Measurements from ENCODE around the gene BRPF1.

DNA sequence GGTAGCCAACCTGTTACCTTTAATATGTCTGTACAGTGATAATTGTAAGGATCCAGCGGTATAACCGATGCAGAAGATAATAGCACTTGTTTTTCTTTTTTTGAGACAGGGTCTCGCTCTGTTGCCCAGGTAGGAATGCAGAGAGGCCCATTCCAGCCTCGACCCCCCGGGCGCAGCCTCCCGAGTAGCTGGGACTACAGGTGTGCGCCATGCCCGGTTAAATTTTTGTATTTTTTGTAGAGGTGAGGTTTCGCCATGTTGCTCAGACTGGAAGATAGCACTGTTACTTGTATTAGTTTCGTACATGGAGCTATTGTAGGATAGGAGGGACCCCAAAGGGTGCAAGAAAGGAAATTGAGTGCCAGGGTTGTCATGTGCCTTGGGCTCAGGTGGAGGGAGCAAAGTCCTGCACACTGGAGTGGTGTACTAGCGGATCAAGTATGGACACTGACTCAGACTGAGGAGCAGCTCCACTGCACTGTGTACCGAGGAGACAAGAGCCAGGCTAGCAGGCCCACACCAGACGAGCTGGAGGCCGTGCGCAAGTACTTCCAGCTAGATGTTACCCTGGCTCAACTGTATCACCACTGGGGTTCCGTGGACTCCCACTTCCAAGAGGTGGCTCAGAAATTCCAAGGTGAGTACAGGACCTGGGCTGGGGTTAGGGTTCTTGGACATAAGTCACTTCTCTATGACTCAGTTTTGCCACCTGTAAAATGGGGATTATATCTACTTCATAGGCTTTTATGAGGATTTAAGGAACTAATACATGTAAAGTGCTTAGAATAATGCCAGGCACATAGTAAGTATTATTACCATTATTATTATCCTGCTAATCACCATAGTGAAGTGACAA, 19.2 kb downstream of the BRPF1 start:
- no peak for TF ChIP-seq POLR2A (IDR thresholded peaks at IDR 0.05)
- TF ChIP-seq, protein P1, sequence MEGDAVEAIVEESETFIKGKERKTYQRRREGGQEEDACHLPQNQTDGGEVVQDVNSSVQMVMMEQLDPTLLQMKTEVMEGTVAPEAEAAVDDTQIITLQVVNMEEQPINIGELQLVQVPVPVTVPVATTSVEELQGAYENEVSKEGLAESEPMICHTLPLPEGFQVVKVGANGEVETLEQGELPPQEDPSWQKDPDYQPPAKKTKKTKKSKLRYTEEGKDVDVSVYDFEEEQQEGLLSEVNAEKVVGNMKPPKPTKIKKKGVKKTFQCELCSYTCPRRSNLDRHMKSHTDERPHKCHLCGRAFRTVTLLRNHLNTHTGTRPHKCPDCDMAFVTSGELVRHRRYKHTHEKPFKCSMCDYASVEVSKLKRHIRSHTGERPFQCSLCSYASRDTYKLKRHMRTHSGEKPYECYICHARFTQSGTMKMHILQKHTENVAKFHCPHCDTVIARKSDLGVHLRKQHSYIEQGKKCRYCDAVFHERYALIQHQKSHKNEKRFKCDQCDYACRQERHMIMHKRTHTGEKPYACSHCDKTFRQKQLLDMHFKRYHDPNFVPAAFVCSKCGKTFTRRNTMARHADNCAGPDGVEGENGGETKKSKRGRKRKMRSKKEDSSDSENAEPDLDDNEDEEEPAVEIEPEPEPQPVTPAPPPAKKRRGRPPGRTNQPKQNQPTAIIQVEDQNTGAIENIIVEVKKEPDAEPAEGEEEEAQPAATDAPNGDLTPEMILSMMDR (IDR thresholded peaks at IDR 0.05), result no peak
